ENCODE data around the gene BUD31. TPM values are rescaled to one million over a fixed set of nuclear protein-coding genes. Genes with fewer than 3 reads are reported as not detected.

BUD31 gene
- total RNA-seq, 1 donor = 124 TPM

DNA sequence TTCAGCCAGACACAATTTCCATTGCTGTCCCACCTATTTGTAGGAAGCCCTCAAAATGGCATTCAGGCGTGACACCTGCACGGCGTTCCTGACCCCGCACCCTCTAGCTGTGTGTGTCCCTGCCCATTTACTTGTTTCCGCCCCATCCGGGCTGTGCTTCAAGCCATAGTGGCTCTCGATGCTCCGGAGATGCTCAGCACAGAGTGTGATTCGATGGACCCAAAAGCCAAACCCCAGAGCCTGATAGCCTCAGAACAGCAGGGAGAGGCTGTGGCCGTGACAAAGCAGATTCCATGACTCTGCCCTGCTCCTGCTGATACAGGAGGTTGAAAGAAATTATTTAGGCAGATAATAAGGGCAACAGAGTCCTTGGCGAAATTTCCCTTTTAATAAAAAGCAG is 13.4 kb downstream of the BUD31 start:
- Histone ChIP-seq H3K36me3 (ENCODE audit: insufficient read depth, low read length) (peaks cover 51% of the 10 kb centered on the region), H2AFZ (ENCODE audit: low read length) (no peak overlapping the region), H3K27me3 (ENCODE audit: insufficient read depth, low read length) (no peaks in the 10 kb centered on the region), H4K20me1 (ENCODE audit: insufficient read depth, low read length) (peaks cover 2% of the 10 kb centered on the region), H3K27ac (ENCODE audit: low read depth, low read length) (no peak overlapping the region), H3K4me1 (ENCODE audit: insufficient read depth, low read length) (no peaks in the 10 kb centered on the region), H3K4me2 (ENCODE audit: insufficient read depth, low read length) (no peak overlapping the region), H3K9me3 (ENCODE audit: low read depth, low read length) (no peaks in the 10 kb centered on the region), H3K79me2 (ENCODE audit: insufficient read depth, low read length) (peaks cover 13% of the 10 kb centered on the region), H3K4me3 (ENCODE audit: insufficient read depth, low read length) (no peak overlapping the region)
- peak; percentile 6 for DNase-seq (ENCODE audit: insufficient read length, low spot score, missing footprints)
- TF ChIP-seq, protein P1, sequence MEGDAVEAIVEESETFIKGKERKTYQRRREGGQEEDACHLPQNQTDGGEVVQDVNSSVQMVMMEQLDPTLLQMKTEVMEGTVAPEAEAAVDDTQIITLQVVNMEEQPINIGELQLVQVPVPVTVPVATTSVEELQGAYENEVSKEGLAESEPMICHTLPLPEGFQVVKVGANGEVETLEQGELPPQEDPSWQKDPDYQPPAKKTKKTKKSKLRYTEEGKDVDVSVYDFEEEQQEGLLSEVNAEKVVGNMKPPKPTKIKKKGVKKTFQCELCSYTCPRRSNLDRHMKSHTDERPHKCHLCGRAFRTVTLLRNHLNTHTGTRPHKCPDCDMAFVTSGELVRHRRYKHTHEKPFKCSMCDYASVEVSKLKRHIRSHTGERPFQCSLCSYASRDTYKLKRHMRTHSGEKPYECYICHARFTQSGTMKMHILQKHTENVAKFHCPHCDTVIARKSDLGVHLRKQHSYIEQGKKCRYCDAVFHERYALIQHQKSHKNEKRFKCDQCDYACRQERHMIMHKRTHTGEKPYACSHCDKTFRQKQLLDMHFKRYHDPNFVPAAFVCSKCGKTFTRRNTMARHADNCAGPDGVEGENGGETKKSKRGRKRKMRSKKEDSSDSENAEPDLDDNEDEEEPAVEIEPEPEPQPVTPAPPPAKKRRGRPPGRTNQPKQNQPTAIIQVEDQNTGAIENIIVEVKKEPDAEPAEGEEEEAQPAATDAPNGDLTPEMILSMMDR (IDR thresholded peaks at IDR 0.05; ENCODE audit: extremely low read depth, low read depth, low read length) = no peak

DNA sequence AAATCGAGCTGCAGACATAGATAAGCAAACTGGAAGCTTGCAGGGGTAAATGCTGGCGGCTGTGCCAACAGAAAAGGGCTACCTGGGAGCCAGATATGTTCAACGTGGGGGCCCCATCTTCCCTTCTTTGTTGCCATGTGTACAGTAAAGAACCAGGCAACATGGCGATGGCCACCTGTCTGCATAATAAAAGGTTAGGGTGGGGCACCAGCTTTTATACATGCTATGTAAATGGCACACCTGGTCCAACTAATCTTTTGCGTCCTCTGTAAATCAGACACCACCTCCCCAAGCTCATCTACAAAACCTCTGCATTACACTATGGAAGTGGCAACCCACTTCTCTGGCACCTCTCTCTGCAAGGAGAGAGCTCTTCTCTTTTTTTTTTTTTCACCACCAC is 13.9 kb downstream of the BUD31 start:
- H3K9me3 ChIP-seq (ENCODE audit: low read depth, low read length) = no peaks in the 10 kb centered on the region
- H2AFZ ChIP-seq (ENCODE audit: low read length) = no peak overlapping the region
- no peaks in the 10 kb centered on the region for H4K20me1 ChIP-seq (ENCODE audit: insufficient read depth, low read length)
- TF ChIP-seq, protein P1 (IDR thresholded peaks at IDR 0.05; ENCODE audit: extremely low read depth, low read depth, low read length) = no peak
- H3K27ac ChIP-seq (ENCODE audit: low read depth, low read length) = no peak overlapping the region
- H3K79me2 ChIP-seq (ENCODE audit: insufficient read depth, low read length) = peaks cover 10% of the 10 kb centered on the region
- H3K4me1 ChIP-seq (ENCODE audit: insufficient read depth, low read length) = no peaks in the 10 kb centered on the region
- H3K4me3 ChIP-seq (ENCODE audit: insufficient read depth, low read length) = no peak overlapping the region
- no peak overlapping the region for H3K4me2 ChIP-seq (ENCODE audit: insufficient read depth, low read length)
- H3K36me3 ChIP-seq (ENCODE audit: insufficient read depth, low read length) = peaks cover 46% of the 10 kb centered on the region
- H3K27me3 ChIP-seq (ENCODE audit: insufficient read depth, low read length) = no peaks in the 10 kb centered on the region
- peak; percentile 21 for DNase-seq (ENCODE audit: insufficient read length, low spot score, missing footprints)

DNA sequence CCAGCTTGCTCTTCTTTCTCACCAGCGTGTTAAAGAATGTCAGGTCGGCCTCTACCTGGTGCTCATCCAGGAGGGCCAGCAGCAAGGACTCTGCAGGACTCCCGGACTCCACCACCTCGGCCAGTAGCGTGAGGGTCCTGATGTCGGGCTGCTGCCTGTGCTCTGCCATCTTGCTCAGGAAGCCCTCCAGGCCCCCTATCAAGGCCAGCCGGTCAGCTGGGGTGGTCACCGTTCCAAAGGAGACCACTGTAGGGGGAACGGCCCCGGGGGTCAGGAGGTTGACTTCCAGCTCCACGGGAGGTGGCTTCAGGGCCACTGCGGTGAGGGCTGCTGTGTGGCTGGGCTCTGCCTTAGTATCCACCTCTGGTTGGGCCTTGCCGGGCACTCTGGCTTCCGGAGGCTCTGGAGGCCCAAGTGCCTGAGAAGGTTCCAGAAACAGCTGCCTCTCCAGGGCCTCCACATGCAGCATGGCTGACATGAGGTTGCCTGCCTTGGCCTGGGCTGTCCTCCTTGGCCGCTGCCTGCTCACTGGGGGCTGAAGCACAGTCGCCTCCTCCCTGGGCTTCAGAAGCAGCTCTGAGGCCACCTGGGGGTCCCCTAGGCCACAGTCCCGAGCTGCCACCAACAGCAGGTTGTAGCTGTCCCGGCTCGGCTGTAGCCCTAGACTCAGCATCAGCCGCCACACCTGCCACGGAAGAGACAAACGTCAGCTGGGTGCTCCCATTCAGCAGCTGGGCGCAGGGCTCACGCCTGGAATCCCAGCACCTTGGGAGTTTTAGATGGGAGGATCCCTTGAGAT is 16.4 kb downstream of the BUD31 start:
- no peaks in the 10 kb centered on the region for H3K27me3 ChIP-seq (ENCODE audit: insufficient read depth, low read length)
- peaks cover 25% of the 10 kb centered on the region for H3K36me3 ChIP-seq (ENCODE audit: insufficient read depth, low read length)
- no peaks in the 10 kb centered on the region for H4K20me1 ChIP-seq (ENCODE audit: insufficient read depth, low read length)
- peak; percentile 73 for DNase-seq (ENCODE audit: insufficient read length, low spot score, missing footprints)
- H3K4me1 ChIP-seq (ENCODE audit: insufficient read depth, low read length) = no peaks in the 10 kb centered on the region
- no peak overlapping the region for H3K4me2 ChIP-seq (ENCODE audit: insufficient read depth, low read length)
- H3K79me2 ChIP-seq (ENCODE audit: insufficient read depth, low read length) = peaks cover 3% of the 10 kb centered on the region
- no peak overlapping the region for H3K27ac ChIP-seq (ENCODE audit: low read depth, low read length)
- no peaks in the 10 kb centered on the region for H3K9me3 ChIP-seq (ENCODE audit: low read depth, low read length)
- H3K4me3 ChIP-seq (ENCODE audit: insufficient read depth, low read length) = no peak overlapping the region
- TF ChIP-seq, protein P1 (IDR thresholded peaks at IDR 0.05; ENCODE audit: extremely low read depth, low read depth, low read length) = no peak
- no peak overlapping the region for H2AFZ ChIP-seq (ENCODE audit: low read length)

DNA sequence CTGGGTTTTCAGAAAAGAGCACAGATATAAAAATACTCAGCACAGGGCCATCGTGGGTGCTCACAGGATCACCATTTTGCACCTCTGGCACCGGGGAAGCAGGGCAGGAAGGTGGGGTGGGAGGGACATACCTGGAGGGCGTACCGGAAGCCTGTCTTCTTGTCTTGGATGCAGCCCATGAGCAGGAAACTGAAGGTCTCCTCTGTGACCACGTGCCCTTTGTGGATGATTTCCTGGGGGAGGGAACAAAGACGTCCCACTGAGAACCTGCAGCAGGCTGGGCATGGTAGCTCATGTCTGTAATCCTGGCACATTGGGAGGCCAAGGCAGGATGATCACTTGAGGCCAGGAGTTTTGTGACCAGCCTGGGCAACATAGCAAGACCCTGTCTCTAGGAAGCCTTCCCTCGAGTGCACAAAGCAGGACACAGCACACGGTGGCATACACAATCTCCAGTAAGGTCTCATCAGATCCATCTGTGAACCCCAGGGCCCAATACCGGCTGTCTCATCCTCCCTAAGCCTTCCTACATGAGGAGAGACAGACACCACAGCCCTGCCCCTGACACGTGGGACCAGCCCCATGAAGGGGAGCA is 20.3 kb downstream of the BUD31 start:
- Histone ChIP-seq H3K9me3 (ENCODE audit: low read depth, low read length) (no peaks in the 10 kb centered on the region), H3K27me3 (ENCODE audit: insufficient read depth, low read length) (no peaks in the 10 kb centered on the region), H3K4me3 (ENCODE audit: insufficient read depth, low read length) (no peak overlapping the region), H3K27ac (ENCODE audit: low read depth, low read length) (no peak overlapping the region), H3K4me2 (ENCODE audit: insufficient read depth, low read length) (no peak overlapping the region), H3K79me2 (ENCODE audit: insufficient read depth, low read length) (no peaks in the 10 kb centered on the region), H3K4me1 (ENCODE audit: insufficient read depth, low read length) (no peaks in the 10 kb centered on the region), H4K20me1 (ENCODE audit: insufficient read depth, low read length) (no peaks in the 10 kb centered on the region), H3K36me3 (ENCODE audit: insufficient read depth, low read length) (peaks cover 23% of the 10 kb centered on the region), H2AFZ (ENCODE audit: low read length) (no peak overlapping the region)
- TF ChIP-seq, protein P1 (IDR thresholded peaks at IDR 0.05; ENCODE audit: extremely low read depth, low read depth, low read length) = no peak
- peak; percentile 52 for DNase-seq (ENCODE audit: insufficient read length, low spot score, missing footprints)

Measured in osteoblast (primary cell).